RWPE1 (cell line): ENCODE measurements around the gene PLEKHH1.
"Not testable (repeated sequence)": the region's sequence is repeated elsewhere in the genome, so short reads cannot be mapped to it uniquely, and the experiment has no call there.

Experiments used
- CTCF ChIA-PET: fragments of 350-600 bp; sonication (Branson Sonifier 250); formaldehyde crosslinking; extraction: SDS; loops from one replicate; lab custom pipeline; 2021; lab: Yijun Ruan, JAX
- POLR2A ChIA-PET: fragments of 400-600 bp; formaldehyde crosslinking; extraction: SDS; loops from one replicate; lab custom pipeline; 2020; ENCODE audit warnings: antibody characterized with exemption; ENCODE audit not compliant: low non-redundant PET; lab: Yijun Ruan, JAX
- DNase-seq: peaks from one replicate; pipeline ENCODE4 v3.0.0; 2012; ENCODE audit warnings: low spot score
- H3K27ac ChIP-seq: fragments of 450-650 bp; 2 replicates; pipeline ENCODE4 v1.5.1; 2017
- TF ChIP-seq, protein P1 (sequence below): fragments of 450-650 bp; conservative IDR thresholded peaks from 2 replicates; pipeline ENCODE4 v1.5.1; 2017; ENCODE audit warnings: low read depth, mild to moderate bottlenecking

Gene PLEKHH1

DNA sequence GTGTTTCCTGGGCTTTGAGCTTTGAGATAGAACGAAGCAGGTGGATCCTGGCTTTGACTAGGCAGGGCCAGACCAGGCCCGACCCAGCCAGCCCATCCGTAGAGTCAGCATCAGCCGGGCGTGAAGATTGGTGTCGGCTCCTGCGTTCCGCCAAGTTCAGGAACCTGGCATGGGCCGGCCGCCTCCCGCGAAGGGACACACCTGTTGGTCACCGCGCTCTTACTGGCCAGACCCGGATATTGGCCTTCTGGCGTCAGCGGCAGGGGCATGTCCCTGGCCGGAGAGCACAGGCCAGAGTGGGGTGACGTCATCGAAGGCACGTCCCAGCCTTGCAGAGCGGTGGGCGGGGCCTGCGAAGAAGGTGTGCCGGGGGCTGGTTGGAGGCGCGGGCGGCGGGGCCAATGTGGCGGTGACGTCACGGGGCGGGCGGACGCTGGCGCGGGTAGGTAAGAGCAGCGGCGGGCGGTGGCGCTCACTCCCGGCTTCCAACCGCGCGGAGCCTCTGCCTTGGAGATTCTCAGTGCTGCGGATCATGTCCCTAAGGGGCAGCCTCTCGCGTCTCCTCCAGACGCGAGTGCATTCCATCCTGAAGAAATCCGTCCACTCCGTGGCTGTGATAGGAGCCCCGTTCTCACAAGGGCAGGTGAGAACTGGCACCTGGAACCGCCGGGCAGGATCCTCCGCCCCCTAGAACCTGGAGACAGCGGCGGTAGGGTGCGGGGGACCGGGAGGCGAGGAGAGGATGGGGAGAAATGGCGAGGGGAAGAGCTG, 86.5 kb downstream of the PLEKHH1 start, which contains the start of gene ARG2:
Gene ARG2, plus strand, starts transcription at position 475 of the 771 bp plus-strand sequence. Its CDS starts 58 bp downstream, at position 533.
- H3K27ac ChIP-seq, result peak within 1 kb of the TSS; percentile 61
- TF ChIP-seq, protein P1, sequence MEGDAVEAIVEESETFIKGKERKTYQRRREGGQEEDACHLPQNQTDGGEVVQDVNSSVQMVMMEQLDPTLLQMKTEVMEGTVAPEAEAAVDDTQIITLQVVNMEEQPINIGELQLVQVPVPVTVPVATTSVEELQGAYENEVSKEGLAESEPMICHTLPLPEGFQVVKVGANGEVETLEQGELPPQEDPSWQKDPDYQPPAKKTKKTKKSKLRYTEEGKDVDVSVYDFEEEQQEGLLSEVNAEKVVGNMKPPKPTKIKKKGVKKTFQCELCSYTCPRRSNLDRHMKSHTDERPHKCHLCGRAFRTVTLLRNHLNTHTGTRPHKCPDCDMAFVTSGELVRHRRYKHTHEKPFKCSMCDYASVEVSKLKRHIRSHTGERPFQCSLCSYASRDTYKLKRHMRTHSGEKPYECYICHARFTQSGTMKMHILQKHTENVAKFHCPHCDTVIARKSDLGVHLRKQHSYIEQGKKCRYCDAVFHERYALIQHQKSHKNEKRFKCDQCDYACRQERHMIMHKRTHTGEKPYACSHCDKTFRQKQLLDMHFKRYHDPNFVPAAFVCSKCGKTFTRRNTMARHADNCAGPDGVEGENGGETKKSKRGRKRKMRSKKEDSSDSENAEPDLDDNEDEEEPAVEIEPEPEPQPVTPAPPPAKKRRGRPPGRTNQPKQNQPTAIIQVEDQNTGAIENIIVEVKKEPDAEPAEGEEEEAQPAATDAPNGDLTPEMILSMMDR, result 0 out of 2 replicates have a peak, but pooled peaks have one; percentile 19
- ChIA-PET CTCF (interaction anchor here (0.8 to 3.1 kb wide), 10 partner anchors 10 to 85 kb away, joined by 3 to 44 read pairs (median 6); no protein-coding TSS in a partner anchor), POLR2A (interaction anchor here (1.0 kb wide), 2 partner anchors 19 to 80 kb away, joined by 3 read pairs; partner anchors contain the start of gene PIGH)
- peak; percentile 95 for DNase-seq

DNA sequence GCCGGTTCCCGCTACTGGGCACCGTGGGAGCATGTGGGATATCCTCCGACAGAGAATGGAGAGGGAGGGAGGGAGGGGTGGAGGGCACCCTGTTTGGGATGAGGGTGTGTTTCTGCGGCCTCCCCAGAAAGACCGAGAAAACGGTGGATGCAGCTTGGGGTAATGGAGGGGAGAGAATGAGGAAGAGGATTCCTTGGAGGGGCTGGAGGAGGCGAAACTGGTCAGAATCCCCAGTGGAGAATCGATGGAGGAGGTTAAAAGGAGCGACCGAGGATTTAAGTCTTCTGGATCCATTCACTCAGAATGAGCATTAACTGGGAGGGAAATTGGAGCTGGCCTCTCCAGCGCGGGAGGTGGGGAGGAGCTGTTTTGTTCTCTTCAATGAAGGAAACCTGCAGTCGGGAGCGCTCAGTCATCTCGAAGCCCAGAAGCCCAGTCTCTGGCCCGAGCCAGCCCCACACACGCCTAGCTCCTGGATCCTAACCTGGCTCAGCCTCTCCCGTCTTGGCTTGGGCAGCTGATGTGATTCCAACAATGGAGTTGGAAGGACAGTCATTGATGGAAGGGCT, 87.2 kb downstream of the PLEKHH1 start:
- DNase-seq, result peak; percentile 28
- POLR2A ChIA-PET, result interaction anchor here (1.0 kb wide), 2 partner anchors 20 to 80 kb away, joined by 3 read pairs; partner anchors contain the start of gene PIGH
- TF ChIP-seq, protein P1, result no peak
- H3K27ac ChIP-seq, result peak overlapping the region; percentile 61
- CTCF ChIA-PET, result interaction anchor here (1.2 to 3.1 kb wide), 2 partner anchors 48 to 84 kb away, joined by 6 to 28 read pairs; no protein-coding TSS in a partner anchor

GRCh38 chr14:67622675-67623074, 89.6 kb downstream of the PLEKHH1 start:
- peak; percentile 36 for DNase-seq
- ChIA-PET CTCF (interaction anchor here (0.6 kb wide), 1 partner anchor 32 kb away, joined by 9 read pairs; no protein-coding TSS in a partner anchor), POLR2A (no interaction called here)
- TF ChIP-seq, protein P1, result no peak
- no peak overlapping the region for H3K27ac ChIP-seq

GRCh38 chr14:67623114-67623513, 90.0 kb downstream of the PLEKHH1 start:
- peak; percentile 66 for DNase-seq
- ChIA-PET CTCF (interaction anchor here (0.6 kb wide), 2 partner anchors 32 to 46 kb away, joined by 3 to 9 read pairs; no protein-coding TSS in a partner anchor), POLR2A (no interaction called here)
- TF ChIP-seq, protein P1, result no peak
- peak overlapping the region; percentile 69 for H3K27ac ChIP-seq

- CTCF ChIA-PET, DNase-seq, POLR2A ChIA-PET, H3K27ac ChIP-seq: not testable (repeated sequence)
Observed at GRCh38 chr14:67626131-67626530, 93.0 kb downstream of the PLEKHH1 start.

GRCh38 chr14:67627519-67627918, 94.4 kb downstream of the PLEKHH1 start:
- CTCF ChIA-PET, result interaction anchor here (0.6 to 1.0 kb wide), 2 partner anchors 77 to 118 kb away, joined by 3 read pairs; no protein-coding TSS in a partner anchor
- no peak for DNase-seq
- H3K27ac ChIP-seq, result no peak overlapping the region
- POLR2A ChIA-PET, result no interaction called here
- TF ChIP-seq, protein P1, result no peak
